SU-DHL-6 (cell line): ENCODE measurements around the gene ASCC2.

Source experiments
- EZH2phosphoT487 ChIP-seq: fragments of 200-600 bp; sonication (generic), shearing (Covaris generic); conservative IDR thresholded peaks from 2 replicates; pipeline ENCODE4 v1.6.1; 2018; ENCODE audit warnings: mild to moderate bottlenecking, antibody characterized with exemption, low read length, moderate library complexity, mixed read lengths
- TF ChIP-seq, protein P1 (sequence below): fragments of 200-600 bp; sonication (generic); IDR thresholded peaks from one replicate; pipeline ENCODE4 v1.5.1; 2017; ENCODE audit warnings: antibody characterized with exemption, mild to moderate bottlenecking, low read length, moderate library complexity; ENCODE audit not compliant: insufficient read depth, poor library complexity, severe bottlenecking

DNA sequence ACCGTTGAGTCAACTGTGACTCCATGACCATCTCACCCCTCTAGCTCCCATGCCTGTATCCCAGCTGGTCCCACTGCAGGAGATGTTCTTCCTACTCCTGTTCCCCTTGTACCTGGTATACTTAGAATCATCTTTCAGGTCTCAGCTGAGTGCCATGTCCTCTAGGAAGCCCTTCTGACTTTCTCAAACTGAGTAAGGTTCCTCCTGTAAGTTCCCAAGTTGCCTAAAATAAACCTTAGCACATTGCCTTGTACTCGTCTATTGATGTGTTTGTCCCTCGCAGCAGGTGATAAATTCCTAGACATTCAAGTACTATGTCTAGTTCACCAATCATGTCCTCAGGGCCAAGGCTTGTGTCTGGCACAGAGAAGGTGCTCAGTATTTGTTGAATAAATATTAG lies 18.4 kb upstream of the ASCC2 start:
- TF ChIP-seq, protein P1, sequence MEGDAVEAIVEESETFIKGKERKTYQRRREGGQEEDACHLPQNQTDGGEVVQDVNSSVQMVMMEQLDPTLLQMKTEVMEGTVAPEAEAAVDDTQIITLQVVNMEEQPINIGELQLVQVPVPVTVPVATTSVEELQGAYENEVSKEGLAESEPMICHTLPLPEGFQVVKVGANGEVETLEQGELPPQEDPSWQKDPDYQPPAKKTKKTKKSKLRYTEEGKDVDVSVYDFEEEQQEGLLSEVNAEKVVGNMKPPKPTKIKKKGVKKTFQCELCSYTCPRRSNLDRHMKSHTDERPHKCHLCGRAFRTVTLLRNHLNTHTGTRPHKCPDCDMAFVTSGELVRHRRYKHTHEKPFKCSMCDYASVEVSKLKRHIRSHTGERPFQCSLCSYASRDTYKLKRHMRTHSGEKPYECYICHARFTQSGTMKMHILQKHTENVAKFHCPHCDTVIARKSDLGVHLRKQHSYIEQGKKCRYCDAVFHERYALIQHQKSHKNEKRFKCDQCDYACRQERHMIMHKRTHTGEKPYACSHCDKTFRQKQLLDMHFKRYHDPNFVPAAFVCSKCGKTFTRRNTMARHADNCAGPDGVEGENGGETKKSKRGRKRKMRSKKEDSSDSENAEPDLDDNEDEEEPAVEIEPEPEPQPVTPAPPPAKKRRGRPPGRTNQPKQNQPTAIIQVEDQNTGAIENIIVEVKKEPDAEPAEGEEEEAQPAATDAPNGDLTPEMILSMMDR: no peak
- no peak for TF ChIP-seq EZH2phosphoT487
